DMS53 (cell line): Measurements from ENCODE around the gene CDON.
A peak's percentile ranks its signal among the peaks of the same experiment; 100 is the strongest.
"Not testable (repeated sequence)": the region's sequence is repeated elsewhere in the genome, so short reads cannot be mapped to it uniquely, and the experiment has no call there.

Experiments
- DNase-seq: peaks from one replicate; lab custom pipeline; 2025; lab: John Stamatoyannopoulos, UW

CDON gene

GRCh38 chr11:126046570-126047195 lies 16.0 kb downstream of the CDON start:
- DNase-seq, result no peak

GRCh38 chr11:126039485-126040271 lies 23.0 kb downstream of the CDON start:
- peak; percentile 7 for DNase-seq

GRCh38 chr11:126035718-126036117 lies 26.9 kb downstream of the CDON start:
- DNase-seq, result no peak

GRCh38 chr11:126034933-126035425 lies 27.7 kb downstream of the CDON start:
- no peak for DNase-seq

- no peak for DNase-seq
Measured at GRCh38 chr11:126034039-126034932, 28.4 kb downstream of the CDON start.

GRCh38 chr11:126032375-126032774 lies 30.3 kb downstream of the CDON start:
- no peak for DNase-seq

GRCh38 chr11:126029805-126030204 lies 32.9 kb downstream of the CDON start:
- no peak for DNase-seq

GRCh38 chr11:126029237-126029636 lies 33.4 kb downstream of the CDON start:
- no peak for DNase-seq

- DNase-seq, result not testable (repeated sequence)
Measured at GRCh38 chr11:126028534-126028933, 34.1 kb downstream of the CDON start.

- no peak for DNase-seq
Measured at GRCh38 chr11:126026579-126026978, 36.1 kb downstream of the CDON start.

- DNase-seq, result no peak
Measured at GRCh38 chr11:126025822-126026221, 36.8 kb downstream of the CDON start.

- peak; percentile 28 for DNase-seq
Measured at GRCh38 chr11:126024123-126024522, 38.5 kb downstream of the CDON start.

GRCh38 chr11:126012852-126013251 lies 49.8 kb downstream of the CDON start:
- DNase-seq, result no peak

- DNase-seq, result no peak
Measured at GRCh38 chr11:126011754-126012153, 50.9 kb downstream of the CDON start.

- DNase-seq, result no peak
Measured at GRCh38 chr11:126011265-126011664, 51.4 kb downstream of the CDON start.

GRCh38 chr11:126008956-126009355 lies 53.7 kb downstream of the CDON start:
- DNase-seq, result no peak

- DNase-seq, result peak; percentile 73
Measured at GRCh38 chr11:126007238-126007637, 55.4 kb downstream of the CDON start.

- DNase-seq, result no peak
Measured at GRCh38 chr11:126006068-126006467, 56.6 kb downstream of the CDON start.

GRCh38 chr11:126002181-126002580 lies 60.5 kb downstream of the CDON start:
- no peak for DNase-seq

GRCh38 chr11:125999234-125999880 lies 63.3 kb downstream of the CDON start:
- no peak for DNase-seq

- DNase-seq, result no peak
Measured at GRCh38 chr11:125998267-125998666, 64.4 kb downstream of the CDON start.

GRCh38 chr11:125995313-125995712 lies 67.4 kb downstream of the CDON start:
- DNase-seq, result no peak
